A549 (cell line): ENCODE results near the gene ADORA1. TPM values are rescaled to one million over a fixed set of nuclear protein-coding genes. Genes with fewer than 3 reads are reported as not detected.

Experiments used
- ATAC-seq, 2 experiments: fragments of 200-7000 bp in 1 of 2; fragments of >200 bp in 1 of 2; cut with Nextera tagmentation in 1 of 2; cut with Tn5 transposase in 1 of 2; 3 replicates each; pipeline versions ENCODE4 v1.8.0 to v1.9.1; 2018 to 2020; ENCODE audit warnings: mild to moderate bottlenecking in 1 of 2, moderate library complexity in 1 of 2
- CTCF ChIA-PET: fragments of 300-600 bp; sonication (Branson Sonifier 250); formaldehyde crosslinking; extraction: SDS; loops from one replicate; lab custom pipeline; 2021; ENCODE audit warnings: antibody characterized with exemption, inconsistent platforms; lab: Yijun Ruan, JAX
- POLR2A ChIA-PET: fragments of 350-600 bp; formaldehyde crosslinking; extraction: SDS; loops from one replicate; lab custom pipeline; 2021; ENCODE audit warnings: antibody characterized with exemption, inconsistent platforms; lab: Yijun Ruan, JAX
- DNase-seq, 2 experiments: peaks; one replicate each; pipeline versions ENCODE4 v3.0.0 to v3.0.0-alpha.2; 2011 to 2016; ENCODE audit warnings: low read depth in 1 of 2, low spot score in 1 of 2
- FAIRE-seq: peaks from 2 replicates; lab custom pipeline; 2011; peaks lifted over from hg19 to GRCh38; lab: Jason Lieb, UNC
- H3K27ac ChIP-seq, 2 experiments: fragments of >200 bp; sonication (Bioruptor Twin); formaldehyde crosslinking; 3 replicates each; pipeline ENCODE4 v1.5.1; 2016 to 2017
- H3K4me1 ChIP-seq: fragments of >200 bp; sonication (Bioruptor Twin); formaldehyde crosslinking; 3 replicates; pipeline ENCODE4 v1.6.1; 2016
- H3K4me2 ChIP-seq: fragments of >200 bp; sonication (Bioruptor Twin); formaldehyde crosslinking; 3 replicates; pipeline ENCODE4 v1.6.1; 2016
- H3K4me3 ChIP-seq: fragments of >200 bp; sonication (Bioruptor Twin); formaldehyde crosslinking; 3 replicates; pipeline ENCODE4 v1.5.1; 2016
- H3K9me3 ChIP-seq: fragments of >200 bp; sonication (Bioruptor Twin); formaldehyde crosslinking; 3 replicates; pipeline ENCODE4 v1.6.1; 2016
- ATOH8 ChIP-seq: fragments of 250-450 bp; sonication (Bioruptor Pico); IDR thresholded peaks from 2 replicates; pipeline ENCODE4 v1.5.0; 2020; ENCODE audit warnings: low read depth, mild to moderate bottlenecking, moderate library complexity
- EP300 ChIP-seq, 2 experiments: fragments of >200 bp; sonication (Bioruptor Twin); formaldehyde crosslinking; IDR thresholded peaks; 2 replicates in 1 of 2; 3 replicates in 1 of 2; pipeline ENCODE4 v1.6.1; 2016 to 2017
- ESRRA ChIP-seq: fragments of 150-350 bp; IDR thresholded peaks from 2 replicates; pipeline ENCODE4 v1.6.1; 2014; ENCODE audit warnings: mild to moderate bottlenecking, low read length, borderline replicate concordance
- FOXS1 ChIP-seq: fragments of 250-450 bp; sonication (Bioruptor Pico); IDR thresholded peaks from 2 replicates; pipeline ENCODE4 v1.5.0; 2020; ENCODE audit warnings: mild to moderate bottlenecking, moderate library complexity
- GATA3 ChIP-seq: IDR thresholded peaks from 2 replicates; pipeline ENCODE4 v1.6.1; 2012; ENCODE audit warnings: borderline replicate concordance
- HES2 ChIP-seq: fragments of >200 bp; sonication (Bioruptor Twin); formaldehyde crosslinking; IDR thresholded peaks from 2 replicates; pipeline ENCODE4 v1.6.1; 2016
- MYC ChIP-seq: IDR thresholded peaks from 2 replicates; pipeline ENCODE4 v1.6.1; 2012; ENCODE audit warnings: mild to moderate bottlenecking, inconsistent platforms, low read length, improper control_type of control experiment, borderline replicate concordance
- POLR2A ChIP-seq: IDR thresholded peaks from 2 replicates; pipeline ENCODE4 v1.6.1; 2012; ENCODE audit warnings: mild to moderate bottlenecking, low read length
- POLR2AphosphoS2 ChIP-seq: conservative IDR thresholded peaks from 2 replicates; pipeline ENCODE4 v1.6.1; 2012; ENCODE audit warnings: low read length, improper control_type of control experiment, inconsistent platforms
- RFX5 ChIP-seq: fragments of 450-650 bp; IDR thresholded peaks from 2 replicates; pipeline ENCODE4 v1.7.1; 2014; ENCODE audit warnings: antibody characterized with exemption, mild to moderate bottlenecking, moderate library complexity
- RNF2 ChIP-seq: fragments of 200-600 bp; sonication (generic); IDR thresholded peaks from 2 replicates; pipeline ENCODE4 v1.6.1; 2016; ENCODE audit warnings: low read depth, mild to moderate bottlenecking, antibody characterized with exemption, moderate library complexity, borderline replicate concordance
- TFCP2L1 ChIP-seq: fragments of 250-450 bp; sonication (Bioruptor Pico); IDR thresholded peaks from 2 replicates; pipeline ENCODE4 v1.5.0; 2021; ENCODE audit warnings: mild to moderate bottlenecking
- ZFP36 ChIP-seq: fragments of 450-650 bp; IDR thresholded peaks from 2 replicates; pipeline ENCODE4 v1.6.1; 2014; ENCODE audit warnings: borderline replicate concordance; ENCODE audit not compliant: partially characterized antibody
- ZNF302 ChIP-seq: fragments of 250-450 bp; sonication (Bioruptor Pico); IDR thresholded peaks from 2 replicates; pipeline ENCODE4 v1.9.0; 2021; ENCODE audit warnings: inconsistent platforms, mild to moderate bottlenecking, moderate library complexity
- ZSCAN20 ChIP-seq: fragments of 250-450 bp; sonication (Bioruptor Pico); IDR thresholded peaks from 2 replicates; pipeline ENCODE4 v1.8.0; 2022; ENCODE audit warnings: mild to moderate bottlenecking, moderate library complexity
- WGBS: methylation state at CpG from one replicate; pipeline ENCODE4 v1.1.6; 2017; ENCODE audit errors: missing lambda C conversion rate; 5-methylcytosine and 5-hydroxymethylcytosine counted together
- polyA plus RNA-seq, 4 experiments: library from polyadenylated mRNA; depleted of rRNA in 3 of 4; stranded (reverse); fragments of >200 nt; fragmentation: RNase III in 1 of 4; extraction: RNeasy Plus Mini Kit Qiagen cat#74134 plus additional on column Dnase treatment in 1 of 4; gene quantifications; 2 replicates in 3 of 4; 3 replicates in 1 of 4; pipeline ENCODE4 v1.2.3, GENCODE V29; 2011 to 2017
- TF ChIP-seq, protein P1 (sequence below): IDR thresholded peaks from 2 replicates; pipeline ENCODE4 v1.6.1; 2012; ENCODE audit warnings: low read depth, borderline replicate concordance
- TF ChIP-seq, protein P2 (sequence below): fragments of 250-450 bp; sonication (Bioruptor Pico); IDR thresholded peaks from 2 replicates; pipeline ENCODE4 v1.5.0; 2021; ENCODE audit warnings: mild to moderate bottlenecking, moderate library complexity, borderline replicate concordance
- TF ChIP-seq, protein P3 (sequence below): fragments of >200 bp; sonication (Bioruptor Twin); formaldehyde crosslinking; IDR thresholded peaks from 3 replicates; pipeline ENCODE4 v1.6.1; 2016
- TF ChIP-seq, protein P4 (sequence below): IDR thresholded peaks from 2 replicates; pipeline ENCODE4 v1.6.1; 2012

The ADORA1 gene
- polyA plus RNA-seq, 2 of the 4 experiments (the other 2 are of a cell fraction) = 0.48 to 2.4 TPM

DNA sequence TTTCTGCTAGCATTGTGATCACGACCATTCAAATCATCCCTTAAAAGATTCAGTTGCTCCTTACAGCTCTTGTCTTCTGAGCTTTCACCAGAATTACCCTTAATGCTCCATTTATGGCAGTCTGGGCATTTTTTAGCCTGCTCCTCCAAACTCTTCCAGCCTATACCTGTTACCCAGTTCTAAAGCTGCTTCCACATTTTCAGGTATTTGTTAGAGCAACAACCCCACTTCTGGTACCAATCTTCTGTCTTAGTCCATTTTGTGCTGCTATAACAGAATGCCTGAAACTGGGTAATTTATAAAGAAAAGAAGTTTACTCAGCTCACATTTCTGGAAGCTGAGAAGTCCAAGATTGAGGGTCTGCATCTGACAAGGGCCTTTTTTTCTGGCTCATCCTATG, 30.9 kb downstream of the ADORA1 start:
- H3K27ac ChIP-seq = no peak overlapping the region
- POLR2A ChIA-PET = no interaction called here
- TF ChIP-seq FOXS1 (CRISPR knock-in tag) = no peak
- TF ChIP-seq, protein P1, sequence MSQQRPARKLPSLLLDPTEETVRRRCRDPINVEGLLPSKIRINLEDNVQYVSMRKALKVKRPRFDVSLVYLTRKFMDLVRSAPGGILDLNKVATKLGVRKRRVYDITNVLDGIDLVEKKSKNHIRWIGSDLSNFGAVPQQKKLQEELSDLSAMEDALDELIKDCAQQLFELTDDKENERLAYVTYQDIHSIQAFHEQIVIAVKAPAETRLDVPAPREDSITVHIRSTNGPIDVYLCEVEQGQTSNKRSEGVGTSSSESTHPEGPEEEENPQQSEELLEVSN = no peak
- no peak for TF ChIP-seq POLR2AphosphoS2
- no peak for TF ChIP-seq ESRRA
- no peak for TF ChIP-seq RNF2
- no peak for TF ChIP-seq ATOH8 (CRISPR knock-in tag)
- TF ChIP-seq MYC = no peak
- TF ChIP-seq POLR2A = no peak
- TF ChIP-seq, protein P2, sequence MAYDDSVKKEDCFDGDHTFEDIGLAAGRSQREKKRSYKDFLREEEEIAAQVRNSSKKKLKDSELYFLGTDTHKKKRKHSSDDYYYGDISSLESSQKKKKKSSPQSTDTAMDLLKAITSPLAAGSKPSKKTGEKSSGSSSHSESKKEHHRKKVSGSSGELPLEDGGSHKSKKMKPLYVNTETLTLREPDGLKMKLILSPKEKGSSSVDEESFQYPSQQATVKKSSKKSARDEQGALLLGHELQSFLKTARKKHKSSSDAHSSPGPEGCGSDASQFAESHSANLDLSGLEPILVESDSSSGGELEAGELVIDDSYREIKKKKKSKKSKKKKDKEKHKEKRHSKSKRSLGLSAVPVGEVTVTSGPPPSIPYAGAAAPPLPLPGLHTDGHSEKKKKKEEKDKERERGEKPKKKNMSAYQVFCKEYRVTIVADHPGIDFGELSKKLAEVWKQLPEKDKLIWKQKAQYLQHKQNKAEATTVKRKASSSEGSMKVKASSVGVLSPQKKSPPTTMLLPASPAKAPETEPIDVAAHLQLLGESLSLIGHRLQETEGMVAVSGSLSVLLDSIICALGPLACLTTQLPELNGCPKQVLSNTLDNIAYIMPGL (CRISPR knock-in tag) = no peak
- no peak for TF ChIP-seq RFX5
- TF ChIP-seq, protein P3, sequence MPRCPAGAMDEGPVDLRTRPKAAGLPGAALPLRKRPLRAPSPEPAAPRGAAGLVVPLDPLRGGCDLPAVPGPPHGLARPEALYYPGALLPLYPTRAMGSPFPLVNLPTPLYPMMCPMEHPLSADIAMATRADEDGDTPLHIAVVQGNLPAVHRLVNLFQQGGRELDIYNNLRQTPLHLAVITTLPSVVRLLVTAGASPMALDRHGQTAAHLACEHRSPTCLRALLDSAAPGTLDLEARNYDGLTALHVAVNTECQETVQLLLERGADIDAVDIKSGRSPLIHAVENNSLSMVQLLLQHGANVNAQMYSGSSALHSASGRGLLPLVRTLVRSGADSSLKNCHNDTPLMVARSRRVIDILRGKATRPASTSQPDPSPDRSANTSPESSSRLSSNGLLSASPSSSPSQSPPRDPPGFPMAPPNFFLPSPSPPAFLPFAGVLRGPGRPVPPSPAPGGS = no peak
- no peak for TF ChIP-seq ZFP36
- TF ChIP-seq, protein P4, sequence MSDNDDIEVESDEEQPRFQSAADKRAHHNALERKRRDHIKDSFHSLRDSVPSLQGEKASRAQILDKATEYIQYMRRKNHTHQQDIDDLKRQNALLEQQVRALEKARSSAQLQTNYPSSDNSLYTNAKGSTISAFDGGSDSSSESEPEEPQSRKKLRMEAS = no peak
- no peak for TF ChIP-seq HES2
- no peak for TF ChIP-seq TFCP2L1 (CRISPR knock-in tag)
- TF ChIP-seq GATA3 = no peak
- TF ChIP-seq, all 56 proteins: peak for 0
- Histone ChIP-seq H3K4me2 (no peak overlapping the region), H3K4me3 (no peak overlapping the region), H3K9me3 (peaks cover 13% of the 10 kb centered on the region), H3K4me1 (peaks cover 4% of the 10 kb centered on the region; the same call in 1 of the 3 replicates)
- CTCF ChIA-PET = interaction anchor here (0.7 to 7.3 kb wide), 7 partner anchors 10 to 57 kb away, joined by 3 to 44 read pairs (median 6); no protein-coding TSS in a partner anchor
- DNase-seq = no peak
- no peak for FAIRE-seq
- WGBS = 9% methylated on average over 1 of the region's 1 CpG
- ATAC-seq = no peak

DNA sequence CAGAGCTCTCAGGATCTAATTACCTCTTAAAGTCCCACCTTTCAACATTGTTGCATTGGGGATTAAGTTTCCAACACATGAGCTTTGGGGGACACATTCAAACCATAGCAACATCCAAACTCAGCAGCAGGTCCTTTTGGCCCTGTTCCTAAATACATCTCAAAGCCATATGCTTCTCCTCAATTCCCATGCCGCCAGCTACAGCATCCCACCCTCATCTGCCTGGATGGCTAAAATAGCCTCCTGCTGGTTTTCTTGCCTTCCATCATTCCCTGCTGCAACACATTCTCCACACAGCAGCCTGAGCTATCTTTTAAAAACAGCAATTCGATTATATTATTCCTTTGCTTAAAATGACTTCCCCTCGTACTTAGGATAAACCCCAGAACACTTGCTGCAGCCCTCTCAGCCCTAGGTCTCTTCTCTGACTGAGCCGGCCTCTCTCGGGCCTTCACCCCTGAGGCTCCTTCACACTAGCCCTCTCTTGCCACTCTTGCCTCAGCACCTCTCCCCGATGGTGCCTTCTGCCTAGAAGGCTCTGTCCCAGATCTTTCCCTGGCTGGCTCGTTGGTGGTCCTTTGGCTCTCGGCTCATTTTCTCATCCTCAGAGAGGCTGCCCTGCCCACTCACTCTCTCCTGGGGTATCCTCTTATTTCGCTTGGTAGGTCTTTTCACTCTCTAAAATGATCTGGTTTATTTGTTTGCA, 31.6 kb downstream of the ADORA1 start:
- WGBS = 41% methylated on average over 9 of the region's 9 CpGs
- Histone ChIP-seq H3K9me3 (peaks cover 13% of the 10 kb centered on the region), H3K4me3 (no peak overlapping the region), H3K4me2 (no peak overlapping the region), H3K4me1 (no peaks in the 10 kb centered on the region), H3K27ac (no peak overlapping the region)
- ChIA-PET POLR2A (no interaction called here), CTCF (interaction anchor here (0.8 to 7.3 kb wide), 6 partner anchors 10 to 119 kb away, joined by 3 to 44 read pairs (median 16); no protein-coding TSS in a partner anchor)
- no peak for DNase-seq
- FAIRE-seq = no peak
- no peak for ATAC-seq
- TF ChIP-seq ZFP36 (no peak), EP300 (IDR thresholded peaks at IDR 0.05) (no peak), ZSCAN20 (no peak), ZNF302 (CRISPR knock-in tag) (no peak)
- TF ChIP-seq, protein P2 (CRISPR knock-in tag) = no peak
